Natural killer cell (primary cell): ENCODE results near the gene MACROD2. TPM values are rescaled to one million over a fixed set of nuclear protein-coding genes. Genes with fewer than 3 reads are reported as not detected.

Experiments
- ATAC-seq, 3 donors: fragments of 150-1000 bp in 2 of 3; fragments of 200-7000 bp in 1 of 3; cut with Tn5 transposase; 1 replicate in 1 of 3; 2 replicates in 2 of 3; pipeline ENCODE4 v1.10.0; 2021; ENCODE audit warnings: mild to moderate bottlenecking in 2 of 3, moderate library complexity in 2 of 3
- DNase-seq, 2 donors: peaks; one replicate each; pipeline versions ENCODE4 v3.0.0 to v3.0.0-alpha.2; 2013 to 2021; ENCODE audit warnings: mixed read lengths in 1 of 2
- H3K27ac ChIP-seq: one replicate; pipeline ENCODE4 v1.5.1; 2013; ENCODE audit warnings: mild to moderate bottlenecking, low read length
- H3K27me3 ChIP-seq: one replicate; pipeline ENCODE4 v1.6.1; 2013; ENCODE audit warnings: low read length; ENCODE audit not compliant: control insufficient read depth, insufficient read depth
- H3K36me3 ChIP-seq: one replicate; pipeline ENCODE4 v1.6.1; 2013; ENCODE audit warnings: low read length; ENCODE audit not compliant: control insufficient read depth, insufficient read depth
- H3K4me1 ChIP-seq: one replicate; pipeline ENCODE4 v1.6.1; 2013; ENCODE audit warnings: low read length; ENCODE audit not compliant: control insufficient read depth, insufficient read depth
- H3K4me3 ChIP-seq: one replicate; pipeline ENCODE4 v1.5.1; 2013; ENCODE audit warnings: low read length
- H3K9me3 ChIP-seq: one replicate; pipeline ENCODE4 v1.6.1; 2013; ENCODE audit warnings: low read length; ENCODE audit not compliant: control insufficient read depth, insufficient read depth
- H3K27ac Mint-ChIP-seq, 2 donors: one replicate each; pipeline ENCODE4 v1.8.0; 2022; ENCODE audit warnings: mild to moderate bottlenecking in 2 of 2, mixed read lengths in 2 of 2, moderate library complexity in 1 of 2
- H3K27me3 Mint-ChIP-seq, 2 donors: one replicate each; pipeline ENCODE4 v1.8.0; 2022; ENCODE audit warnings: low read depth in 2 of 2, mixed read lengths in 2 of 2
- H3K36me3 Mint-ChIP-seq: one replicate; pipeline ENCODE4 v1.8.0; 2022; ENCODE audit warnings: mixed read lengths
- H3K4me1 Mint-ChIP-seq, 2 donors: one replicate each; pipeline ENCODE4 v1.8.0; 2022; ENCODE audit warnings: mixed read lengths in 2 of 2
- H3K4me3 Mint-ChIP-seq: one replicate; pipeline ENCODE4 v1.8.0; 2022; ENCODE audit warnings: mild to moderate bottlenecking, moderate library complexity, mixed read lengths
- H3K9me3 Mint-ChIP-seq, 2 donors: one replicate each; pipeline ENCODE4 v1.8.0; 2022; ENCODE audit warnings: mixed read lengths in 2 of 2
- CTCF ChIP-seq: fragments of 200-600 bp; IDR thresholded peaks from one replicate; pipeline ENCODE4 v1.8.0; 2022; ENCODE audit warnings: antibody characterized with exemption
- WGBS: methylation state at CpG from one replicate; pipeline ENCODE4 v1.1.7; 2013; ENCODE audit warnings: missing lambda C conversion rate; ENCODE audit not compliant: insufficient coverage; 5-methylcytosine and 5-hydroxymethylcytosine counted together
- intact Hi-C: fragments of 100-400 bp; cut with micrococcal nuclease; formaldehyde crosslinking; loops from one replicate; pipeline ENCODE4 v1.14.2; 2022
- total RNA-seq, 4 donors: library from RNA; stranded (reverse); fragments of 120-200 nt in 1 of 4; gene quantifications; one replicate each; pipeline versions ENCODE4 v1.2.3 to v1.2.4, GENCODE V29; 2013 to 2022

The MACROD2 gene
- total RNA-seq, 3 donors from 2014 or later (not counting 1 experiment from before 2014, with no cell fraction given): 0.19 to 0.88 TPM; not detected in 1

DNA sequence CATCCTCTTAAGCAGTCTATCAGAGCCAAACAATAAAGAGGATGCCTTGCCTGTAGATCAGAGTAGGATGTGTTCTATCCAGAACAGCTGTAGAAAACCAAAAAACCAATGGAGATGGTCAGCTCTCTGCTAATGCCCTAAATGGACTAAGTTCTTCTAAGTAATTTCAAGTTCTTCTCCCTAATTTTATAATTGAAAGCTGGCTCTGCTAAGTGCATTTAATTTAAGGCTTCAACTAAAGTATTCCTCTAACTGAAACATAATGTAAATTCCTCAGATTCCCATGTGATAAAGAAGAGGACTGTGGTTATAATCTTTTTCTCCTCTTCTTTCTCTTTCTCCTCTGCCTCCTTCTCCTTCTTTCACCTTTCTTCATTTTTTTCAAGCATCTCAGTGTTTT, 1868.4 kb downstream of the MACROD2 start:
- Mint-ChIP-seq H3K36me3 (no peaks in the 10 kb centered on the region), H3K4me1 (no peaks in the 10 kb centered on the region), H3K4me3 (no peak overlapping the region), H3K9me3 (peaks cover 0 to 4% of the 10 kb centered on the region in 2 donors), H3K27ac (no peak overlapping the region), H3K27me3 (no peaks in the 10 kb centered on the region)
- no peak overlapping the region for H3K4me3 ChIP-seq
- no peak for TF ChIP-seq CTCF
- ATAC-seq: no peak
- H3K27ac ChIP-seq: no peak overlapping the region
- H3K4me1 ChIP-seq: no peaks in the 10 kb centered on the region
- H3K27me3 ChIP-seq: no peaks in the 10 kb centered on the region
- no peaks in the 10 kb centered on the region for H3K36me3 ChIP-seq
- no peak for DNase-seq
- no peaks in the 10 kb centered on the region for H3K9me3 ChIP-seq
- intact Hi-C loops: no loop called here

DNA sequence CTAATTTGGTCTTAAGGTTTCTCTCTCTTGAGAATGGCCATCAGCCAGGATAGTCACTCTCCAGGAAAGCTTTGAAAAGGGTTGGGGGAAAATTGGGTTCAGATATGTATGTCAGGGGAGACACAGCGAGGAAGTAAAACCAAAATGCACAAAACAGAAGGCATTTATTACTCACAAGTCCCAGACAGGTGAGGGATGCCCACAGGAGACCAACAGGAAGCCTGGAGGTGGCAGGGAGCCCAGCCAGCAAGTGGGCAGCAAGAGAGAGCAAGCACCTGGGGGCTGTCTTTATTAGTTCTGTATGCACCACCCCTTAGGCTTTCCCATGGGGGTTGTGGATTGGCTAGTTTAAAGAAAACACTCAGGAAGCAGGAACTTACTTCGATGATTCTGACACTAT, 1870.2 kb downstream of the MACROD2 start:
- no peak overlapping the region for H3K4me3 ChIP-seq
- no peaks in the 10 kb centered on the region for H3K4me1 Mint-ChIP-seq
- ATAC-seq: no peak
- no peaks in the 10 kb centered on the region for H3K9me3 ChIP-seq
- DNase-seq: no peak
- no peak overlapping the region for H3K27ac Mint-ChIP-seq
- H3K36me3 ChIP-seq: no peaks in the 10 kb centered on the region
- no peaks in the 10 kb centered on the region for H3K9me3 Mint-ChIP-seq
- no peaks in the 10 kb centered on the region for H3K36me3 Mint-ChIP-seq
- no peaks in the 10 kb centered on the region for H3K4me1 ChIP-seq
- no peak for TF ChIP-seq CTCF
- intact Hi-C loops: no loop called here
- H3K27ac ChIP-seq: no peak overlapping the region
- WGBS: 84% methylated on average over 2 of the region's 2 CpGs
- no peak overlapping the region for H3K4me3 Mint-ChIP-seq
- H3K27me3 Mint-ChIP-seq: no peaks in the 10 kb centered on the region
- peaks cover 2% of the 10 kb centered on the region for H3K27me3 ChIP-seq

DNA sequence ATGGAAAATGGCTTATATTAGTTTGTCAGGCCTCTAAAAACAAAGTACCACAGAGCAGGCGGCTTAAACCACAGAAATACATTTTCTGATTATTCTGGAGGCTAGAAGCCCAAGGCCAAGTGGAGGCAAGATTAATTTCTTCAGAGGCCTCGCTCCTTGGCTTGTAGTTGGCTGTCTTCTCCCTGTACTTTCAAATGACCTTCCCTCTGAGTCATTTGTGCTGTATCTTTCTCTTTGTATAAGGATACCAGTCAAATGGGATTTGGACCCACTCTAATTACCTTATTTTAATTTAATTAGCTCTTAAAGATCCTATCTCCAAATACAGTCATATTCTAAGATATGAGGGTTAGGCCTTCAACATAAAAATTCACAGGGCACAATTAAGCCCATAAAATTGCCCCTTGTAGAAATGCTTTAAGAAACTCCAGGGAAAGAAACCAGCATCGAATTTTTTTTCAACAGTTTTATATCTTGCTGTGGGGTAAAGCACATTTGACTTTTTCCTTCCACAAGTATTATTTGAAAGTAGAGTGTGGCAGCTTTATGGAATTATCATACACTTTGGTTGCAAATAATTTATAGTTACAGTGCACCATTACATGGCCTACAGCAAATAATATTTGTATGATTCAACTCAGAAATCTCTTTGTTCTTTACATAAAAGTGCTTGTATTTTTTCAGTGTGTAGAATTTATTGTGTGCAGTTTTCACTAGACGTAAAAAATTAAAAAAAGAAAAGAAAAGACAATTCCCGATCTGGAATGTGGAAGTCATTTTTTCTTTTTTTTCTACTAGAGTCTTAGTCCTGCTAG, 1871.8 kb downstream of the MACROD2 start:
- H3K27me3 Mint-ChIP-seq: peaks cover 0 to 4% of the 10 kb centered on the region in 2 donors
- DNase-seq (no peak), ATAC-seq (no peak)
- 78% methylated on average over 4 of the region's 5 CpGs for WGBS
- H3K27ac ChIP-seq: no peak overlapping the region
- TF ChIP-seq CTCF: no peak
- H3K9me3 Mint-ChIP-seq: no peaks in the 10 kb centered on the region
- no peak overlapping the region for H3K4me3 ChIP-seq
- H3K4me1 Mint-ChIP-seq: no peaks in the 10 kb centered on the region
- intact Hi-C loops: no loop called here
- H3K27ac Mint-ChIP-seq: no peak overlapping the region
- H3K36me3 ChIP-seq: no peaks in the 10 kb centered on the region
- no peak overlapping the region for H3K4me3 Mint-ChIP-seq
- H3K9me3 ChIP-seq: no peaks in the 10 kb centered on the region
- H3K4me1 ChIP-seq: no peaks in the 10 kb centered on the region
- no peaks in the 10 kb centered on the region for H3K36me3 Mint-ChIP-seq
- H3K27me3 ChIP-seq: peaks cover 2% of the 10 kb centered on the region

- no peaks in the 10 kb centered on the region for H3K36me3 Mint-ChIP-seq
- intact Hi-C loops: no loop called here
- H3K4me3 Mint-ChIP-seq: no peak overlapping the region
- H3K4me1 ChIP-seq: no peaks in the 10 kb centered on the region
- H3K36me3 ChIP-seq: no peaks in the 10 kb centered on the region
- no peaks in the 10 kb centered on the region for H3K9me3 ChIP-seq
- no peaks in the 10 kb centered on the region for H3K9me3 Mint-ChIP-seq
- no peak overlapping the region for H3K4me3 ChIP-seq
- no peaks in the 10 kb centered on the region for H3K4me1 Mint-ChIP-seq
- H3K27me3 ChIP-seq: peaks cover 2% of the 10 kb centered on the region
- 94% methylated on average over 4 of the region's 4 CpGs for WGBS
- peaks cover 0 to 4% of the 10 kb centered on the region in 2 donors for H3K27me3 Mint-ChIP-seq
- no peak overlapping the region for H3K27ac ChIP-seq
- ATAC-seq (no peak), DNase-seq (no peak)
- TF ChIP-seq CTCF: no peak
- H3K27ac Mint-ChIP-seq: no peak overlapping the region
Measured at GRCh38 chr20:15867899-15868298, 1872.6 kb downstream of the MACROD2 start.
